Neuronal stem cell (in vitro differentiated cells): Measurements from ENCODE around the gene MFF.
A peak's percentile ranks its signal among the peaks of the same experiment; 100 is the strongest.

ENCODE experiments used
- DNase-seq: peaks from one replicate; pipeline ENCODE4 v3.0.0-alpha.2; 2013; ENCODE audit warnings: low spot score
- H2AFZ ChIP-seq: one replicate; pipeline ENCODE4 v1.6.1; 2013; ENCODE audit warnings: mild to moderate bottlenecking, low read length, inconsistent platforms
- H2AK5ac ChIP-seq: 2 replicates; pipeline ENCODE4 v1.6.1; 2013; ENCODE audit warnings: low read depth, mild to moderate bottlenecking, inconsistent platforms, low read length, moderate library complexity, mixed read lengths
- H2BK120ac ChIP-seq: 2 replicates; pipeline ENCODE4 v1.6.1; 2013; ENCODE audit warnings: low read depth, mild to moderate bottlenecking, inconsistent platforms, low read length, moderate library complexity, mixed read lengths
- H2BK12ac ChIP-seq: one replicate; pipeline ENCODE4 v1.6.1; 2013; ENCODE audit warnings: low read length, inconsistent platforms
- H2BK15ac ChIP-seq: 2 replicates; pipeline ENCODE4 v1.6.1; 2013; ENCODE audit warnings: mild to moderate bottlenecking, low read length, inconsistent platforms, mixed read lengths
- H2BK5ac ChIP-seq: one replicate; pipeline ENCODE4 v1.6.1; 2013; ENCODE audit warnings: inconsistent platforms, mild to moderate bottlenecking, low read length, moderate library complexity
- H3K14ac ChIP-seq: one replicate; pipeline ENCODE4 v1.6.1; 2013; ENCODE audit warnings: low read length, inconsistent platforms
- H3K18ac ChIP-seq: 2 replicates; pipeline ENCODE4 v1.6.1; 2013; ENCODE audit warnings: low read length, inconsistent platforms
- H3K23ac ChIP-seq: 2 replicates; pipeline ENCODE4 v1.6.1; 2013; ENCODE audit warnings: low read depth, mild to moderate bottlenecking, mixed read lengths, low read length, inconsistent platforms; ENCODE audit not compliant: poor library complexity
- H3K27ac ChIP-seq: replicated peaks from 3 replicates; pipeline ENCODE4 v1.5.1; 2013; ENCODE audit warnings: low read length, inconsistent platforms
- H3K27me3 ChIP-seq, 3 experiments: 2 replicates each; pipeline ENCODE4 v1.6.1; 2013; ENCODE audit warnings: low read length in 3 of 3, mild to moderate bottlenecking in 2 of 3, inconsistent platforms in 1 of 3, low read depth in 1 of 3, mixed read lengths in 1 of 3, moderate library complexity in 1 of 3; ENCODE audit not compliant: control insufficient read depth in 3 of 3, insufficient read depth in 3 of 3
- H3K36me3 ChIP-seq, 2 donors: replicated peaks in 1 of 2; 2 replicates each; pipeline ENCODE4 v1.6.1; 2013; ENCODE audit warnings: low read length in 2 of 2; ENCODE audit not compliant: control insufficient read depth in 2 of 2, insufficient read depth in 2 of 2
- H3K4ac ChIP-seq: 2 replicates; pipeline ENCODE4 v1.6.1; 2013; ENCODE audit warnings: inconsistent platforms, mild to moderate bottlenecking, low read length, moderate library complexity
- H3K4me1 ChIP-seq, 2 donors: 1 replicate in 1 of 2; 2 replicates in 1 of 2; pipeline ENCODE4 v1.6.1; 2013; ENCODE audit warnings: low read length in 2 of 2, low read depth in 1 of 2; ENCODE audit not compliant: control insufficient read depth in 2 of 2, insufficient read depth in 1 of 2
- H3K4me2 ChIP-seq: one replicate; pipeline ENCODE4 v1.6.1; 2013; ENCODE audit warnings: mild to moderate bottlenecking, low read length, inconsistent platforms; ENCODE audit not compliant: insufficient read depth, poor library complexity, severe bottlenecking
- H3K4me3 ChIP-seq, 2 donors: 2 replicates each; pipeline ENCODE4 v1.5.1; 2013; ENCODE audit warnings: low read length in 2 of 2, mild to moderate bottlenecking in 2 of 2, inconsistent platforms in 1 of 2, moderate library complexity in 1 of 2
- H3K79me1 ChIP-seq: one replicate; pipeline ENCODE4 v1.6.1; 2013; ENCODE audit warnings: low read depth, mild to moderate bottlenecking, inconsistent platforms, low read length, moderate library complexity
- H3K9ac ChIP-seq: one replicate; pipeline ENCODE4 v1.6.1; 2013; ENCODE audit warnings: mild to moderate bottlenecking, low read depth, low read length, inconsistent platforms; ENCODE audit not compliant: poor library complexity
- H3K9me3 ChIP-seq, 2 donors: replicated peaks in 1 of 2; 2 replicates each; pipeline versions ENCODE3 to v1.6.1; 2013; ENCODE audit warnings: low read length in 2 of 2, mild to moderate bottlenecking in 2 of 2, inconsistent platforms in 1 of 2, low read depth in 1 of 2, mixed read lengths in 1 of 2, moderate library complexity in 1 of 2; ENCODE audit not compliant: control insufficient read depth in 2 of 2, insufficient read depth in 1 of 2
- H4K8ac ChIP-seq: one replicate; pipeline ENCODE4 v1.6.1; 2013; ENCODE audit warnings: low read depth, mild to moderate bottlenecking, inconsistent platforms, low read length, moderate library complexity
- H4K91ac ChIP-seq: one replicate; pipeline ENCODE4 v1.6.1; 2013; ENCODE audit warnings: low read length, low read depth, mild to moderate bottlenecking, inconsistent platforms; ENCODE audit not compliant: poor library complexity
- WGBS, 2 donors: extraction: QIAGEN DNeasy Blood & Tissue Kit; methylation state at CpG; one replicate each; pipeline ENCODE4 v1.1.7; 2013; ENCODE audit warnings: missing lambda C conversion rate in 2 of 2, mixed read lengths in 1 of 2; ENCODE audit not compliant: insufficient read length in 2 of 2, insufficient replicate concordance in 1 of 2; ENCODE audit errors: extremely low coverage in 2 of 2; 5-methylcytosine and 5-hydroxymethylcytosine counted together

MFF gene

GRCh38 chr2:227326783-227327182 is 1.7 kb downstream of the MFF start:
- Histone ChIP-seq H3K4me3 (peak overlapping the region in 1 of 2 donors; percentile 66), H3K9ac (no peak overlapping the region), H2BK5ac (no peak overlapping the region), H3K4ac (no peak overlapping the region), H2BK12ac (no peak overlapping the region), H2BK15ac (no peak overlapping the region), H2BK120ac (no peak overlapping the region), H3K4me2 (no peak overlapping the region), H3K18ac (no peak overlapping the region), H2AFZ (no peak overlapping the region), H4K8ac (no peak overlapping the region), H3K79me1 (peaks cover 5% of the 10 kb centered on the region), H4K91ac (no peak overlapping the region), H3K27ac (no peak overlapping the region), H3K4me1 (peaks cover 0 to 4% of the 10 kb centered on the region in 2 donors), H3K27me3 (no peaks in the 10 kb centered on the region), H3K14ac (no peak overlapping the region), H3K9me3 (peaks cover 3% of the 10 kb centered on the region in 2 donors), H3K36me3 (peaks cover 3 to 34% of the 10 kb centered on the region in 2 donors), H2AK5ac (no peak overlapping the region), H3K23ac (no peak overlapping the region)
- no CpG with 5 or more reads among the region's 6 CpGs for WGBS, 2 donors
- DNase-seq = no peak

- Histone ChIP-seq H3K79me1 (no peaks in the 10 kb centered on the region), H3K4me2 (no peak overlapping the region), H4K91ac (no peak overlapping the region), H3K4ac (no peak overlapping the region), H3K27me3 (no peaks in the 10 kb centered on the region), H3K4me3 (no peak overlapping the region), H2BK120ac (no peak overlapping the region), H4K8ac (no peak overlapping the region), H3K14ac (no peak overlapping the region), H3K23ac (no peak overlapping the region), H3K9ac (no peak overlapping the region), H3K4me1 (no peaks in the 10 kb centered on the region), H2BK12ac (no peak overlapping the region), H3K27ac (no peak overlapping the region), H2AK5ac (no peak overlapping the region), H2BK15ac (no peak overlapping the region), H3K18ac (no peak overlapping the region), H3K36me3 (peaks cover 4 to 84% of the 10 kb centered on the region in 2 donors), H2AFZ (no peak overlapping the region), H3K9me3 (no peaks in the 10 kb centered on the region), H2BK5ac (no peak overlapping the region)
- no peak for DNase-seq
- WGBS, 2 donors = no CpG with 5 or more reads among the region's 1 CpG
Observed at GRCh38 chr2:227335713-227336112, 10.7 kb downstream of the MFF start.

GRCh38 chr2:227337442-227337841 is 12.4 kb downstream of the MFF start:
- Histone ChIP-seq H3K27me3 (no peaks in the 10 kb centered on the region), H3K18ac (no peak overlapping the region), H4K91ac (no peak overlapping the region), H2BK12ac (no peak overlapping the region), H4K8ac (no peak overlapping the region), H3K9ac (no peak overlapping the region), H3K4me1 (no peaks in the 10 kb centered on the region), H2BK120ac (no peak overlapping the region), H3K4me2 (no peak overlapping the region), H3K23ac (no peak overlapping the region), H2BK5ac (no peak overlapping the region), H3K14ac (no peak overlapping the region), H3K27ac (no peak overlapping the region), H2AK5ac (no peak overlapping the region), H3K4ac (no peak overlapping the region), H3K9me3 (no peaks in the 10 kb centered on the region), H3K79me1 (no peaks in the 10 kb centered on the region), H3K36me3 (peaks cover 4 to 88% of the 10 kb centered on the region in 2 donors), H2BK15ac (no peak overlapping the region), H3K4me3 (no peak overlapping the region), H2AFZ (no peak overlapping the region)
- WGBS, 2 donors = no CpG with 5 or more reads among the region's 2 CpGs
- no peak for DNase-seq

- Histone ChIP-seq H4K91ac (no peak overlapping the region), H2BK5ac (no peak overlapping the region), H3K27ac (no peak overlapping the region), H3K18ac (no peak overlapping the region), H2BK120ac (no peak overlapping the region), H3K4me1 (no peaks in the 10 kb centered on the region), H2AFZ (no peak overlapping the region), H3K27me3 (no peaks in the 10 kb centered on the region), H3K9me3 (no peaks in the 10 kb centered on the region), H3K23ac (no peak overlapping the region), H3K4me2 (no peak overlapping the region), H3K4me3 (no peak overlapping the region), H4K8ac (no peak overlapping the region), H3K9ac (no peak overlapping the region), H2BK15ac (no peak overlapping the region), H3K79me1 (no peaks in the 10 kb centered on the region), H3K14ac (no peak overlapping the region), H3K4ac (no peak overlapping the region), H3K36me3 (peaks cover 2 to 88% of the 10 kb centered on the region in 2 donors), H2AK5ac (no peak overlapping the region), H2BK12ac (no peak overlapping the region)
- no peak for DNase-seq
- WGBS, 2 donors = no CpG with 5 or more reads among the region's 2 CpGs
Observed at GRCh38 chr2:227339098-227339599, 14.1 kb downstream of the MFF start.
